ENCODE data around the gene SLC15A1.
"Not testable (repeated sequence)": the region's sequence is repeated elsewhere in the genome, so short reads cannot be mapped to it uniquely, and the experiment has no call there.

Gene SLC15A1

DNA sequence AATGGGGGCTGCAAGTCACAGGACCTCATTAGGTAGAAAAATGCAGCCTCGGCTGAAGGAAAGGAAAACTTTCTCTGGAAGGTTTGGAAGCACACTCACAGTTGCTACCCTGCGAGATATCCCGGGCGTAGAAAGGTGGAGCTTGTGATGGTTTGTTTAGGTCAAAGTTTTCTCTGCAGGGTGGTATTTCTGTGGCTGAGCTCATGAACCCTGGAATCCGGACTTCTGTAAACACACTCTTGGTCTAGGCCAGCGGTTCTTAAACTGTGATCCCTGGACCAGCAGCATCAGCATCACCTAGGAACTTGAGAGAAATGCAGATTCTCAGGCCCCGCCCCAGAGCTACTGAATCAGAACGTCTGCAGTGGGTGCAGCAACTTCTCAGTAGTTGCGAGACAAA, 3.3 kb upstream of the SLC15A1 start:
- Histone ChIP-seq H3K4me3 (no peak overlapping the region), H3K27ac (no peak overlapping the region)

DNA sequence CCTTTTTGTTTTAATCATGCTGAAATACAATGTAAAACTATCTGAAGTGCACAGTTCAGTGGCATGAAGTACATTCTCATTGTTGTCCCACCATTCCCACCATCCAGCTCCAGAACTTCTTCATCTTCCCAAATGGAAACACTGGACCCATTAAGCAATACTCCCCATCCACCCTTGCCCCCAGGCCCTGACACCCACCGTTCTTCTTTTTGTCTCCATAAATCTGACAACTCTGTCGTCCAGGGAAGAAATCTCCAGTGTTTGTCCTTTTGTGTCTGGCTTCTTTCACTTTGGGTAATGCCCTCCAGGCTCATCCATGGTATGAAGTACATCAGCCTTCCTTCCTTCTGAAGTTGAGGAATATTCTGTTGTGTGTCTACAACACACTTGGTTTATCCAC, 2.6 kb upstream of the SLC15A1 start:
- Histone ChIP-seq H3K4me3 (no peak overlapping the region), H3K27ac (no peak overlapping the region)

DNA sequence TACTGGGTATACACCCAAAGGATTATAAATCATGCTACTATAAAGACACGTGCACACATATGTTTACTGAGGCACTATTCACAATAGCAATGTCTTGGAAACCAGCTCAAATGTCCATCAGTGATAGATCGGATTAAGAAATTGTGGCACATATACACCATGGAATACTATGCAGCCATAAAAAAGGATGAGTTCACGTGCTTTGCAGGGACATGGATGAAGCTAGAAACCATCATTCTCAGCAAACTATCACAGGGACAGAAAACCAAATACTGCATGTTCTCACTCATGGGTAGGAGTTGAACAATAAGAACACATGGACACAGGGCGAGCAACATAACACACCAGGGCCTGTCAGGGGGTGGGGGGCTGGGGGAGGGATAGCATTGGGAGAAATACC, 2.0 kb upstream of the SLC15A1 start:
- H3K4me3 ChIP-seq, H3K27ac ChIP-seq: not testable (repeated sequence)

- peak overlapping the region; percentile 8 to 49 (median 34) for H3K4me3 ChIP-seq
- H3K27ac ChIP-seq: peak overlapping the region in 11 of 21 experiments; percentile 10 to 79 (median 40)
These were observed 508 bp downstream of the SLC15A1 start for GRCh38 chr13:98751861-98752466.

DNA sequence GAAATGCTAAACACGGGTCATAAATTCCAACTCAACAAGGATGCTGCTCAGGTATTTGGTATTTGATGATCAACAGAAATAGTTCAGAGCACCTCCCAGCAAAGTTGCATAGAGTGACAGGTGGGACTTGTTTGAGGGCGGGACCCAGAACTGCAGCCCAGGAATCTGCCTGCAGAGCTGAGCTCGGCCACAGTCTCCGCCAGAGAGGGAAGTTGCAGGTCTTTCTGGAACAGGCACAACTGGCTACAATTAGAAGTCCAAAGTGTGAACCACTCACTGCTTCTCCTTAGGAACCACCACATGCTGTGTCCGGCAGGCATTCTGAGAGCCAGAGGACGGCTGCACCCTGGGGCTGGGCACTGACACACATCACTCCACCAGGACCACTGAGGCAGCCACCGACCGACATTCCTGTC, 1.1 kb downstream of the SLC15A1 start:
- Histone ChIP-seq H3K27ac (peak overlapping the region in 3 of 21 experiments; percentile 40 to 79 (median 71)), H3K4me3 (peak overlapping the region in 3 of 7 experiments; percentile 35 to 49 (median 47))

- H3K4me3 ChIP-seq: no peak overlapping the region
- H3K27ac ChIP-seq: no peak overlapping the region
These were observed 3.0 kb downstream of the SLC15A1 start for GRCh38 chr13:98749501-98749900.

DNA sequence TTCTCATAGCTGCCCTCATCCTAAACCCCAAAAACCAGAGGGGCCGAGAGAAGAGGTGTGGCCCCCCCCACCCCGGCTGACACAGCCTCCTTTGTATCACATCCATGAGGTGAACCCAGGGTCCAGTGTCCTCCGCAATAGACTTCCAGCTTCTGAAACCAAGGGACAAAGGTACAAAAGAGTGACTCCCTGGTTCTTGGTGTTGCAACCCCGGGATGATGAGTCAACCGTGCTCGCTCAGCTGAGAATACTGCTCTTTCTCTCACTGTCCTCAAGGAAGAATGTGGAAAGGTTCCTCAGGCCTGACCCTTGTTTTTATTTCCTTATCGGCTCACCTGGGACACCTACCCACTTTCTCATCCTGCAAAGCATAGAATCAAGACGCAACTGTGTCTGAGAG, 5.5 kb downstream of the SLC15A1 start:
- no peak overlapping the region for H3K27ac ChIP-seq
- no peak overlapping the region for H3K4me3 ChIP-seq

- Histone ChIP-seq H3K4me3 (no peak overlapping the region), H3K27ac (no peak overlapping the region)
These were observed 9.1 kb downstream of the SLC15A1 start for GRCh38 chr13:98743377-98743776.

DNA sequence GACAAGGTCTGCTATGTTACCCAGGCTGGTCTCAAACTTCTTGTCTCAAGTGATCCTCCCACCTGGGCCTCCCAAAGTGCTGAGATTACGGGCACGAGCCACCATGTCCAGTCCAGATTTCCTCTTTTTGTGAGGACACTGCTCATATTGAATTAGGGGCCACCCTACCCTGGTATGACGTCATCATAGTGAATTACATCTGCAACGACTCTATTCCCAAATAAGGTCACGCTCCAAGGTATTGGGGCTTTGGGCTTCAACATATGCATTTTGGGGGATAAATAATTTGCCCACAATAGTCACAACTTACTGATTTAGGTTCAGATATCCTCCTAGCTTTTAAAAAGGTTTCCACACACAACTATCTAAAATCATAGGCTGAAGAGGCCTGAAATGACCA, 9.5 kb downstream of the SLC15A1 start:
- Histone ChIP-seq H3K4me3 (no peak overlapping the region), H3K27ac (no peak overlapping the region)

DNA sequence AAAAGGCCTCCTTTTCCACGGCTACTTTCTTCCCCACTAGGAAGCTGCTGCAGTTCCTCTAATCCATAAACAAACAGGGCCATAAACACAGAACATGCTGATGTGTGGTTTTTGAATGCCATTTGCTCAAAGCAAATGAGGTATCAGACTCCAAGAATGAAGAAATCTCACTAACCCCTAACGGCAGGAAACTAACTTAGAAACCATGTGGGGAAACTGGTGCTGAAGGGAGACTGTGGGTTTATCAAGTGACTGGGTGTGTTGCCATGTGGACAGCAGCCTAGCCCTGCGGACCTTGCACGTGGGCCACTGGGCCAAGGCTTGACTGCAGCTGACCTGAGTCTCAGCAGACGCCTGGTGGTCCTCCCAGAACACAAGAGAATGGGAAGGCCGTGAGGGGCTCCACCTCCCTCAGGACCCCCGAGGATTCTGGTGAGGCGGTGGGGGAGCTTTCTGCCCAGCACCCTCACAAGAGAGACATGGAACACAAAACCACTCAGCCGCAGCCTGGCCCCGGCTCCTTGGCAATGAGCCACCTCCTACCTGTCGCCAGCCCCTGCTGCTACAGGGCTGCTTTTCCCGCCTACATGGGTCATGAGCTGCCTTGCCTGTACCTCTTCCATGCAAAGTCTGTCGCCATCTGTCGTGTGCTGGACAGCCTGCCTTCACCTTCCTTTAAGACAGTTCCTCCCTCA, 10.6 kb downstream of the SLC15A1 start:
- no peak overlapping the region for H3K4me3 ChIP-seq
- H3K27ac ChIP-seq: no peak overlapping the region

GRCh38 chr13:98740131-98740530, 12.3 kb downstream of the SLC15A1 start:
- Histone ChIP-seq H3K27ac (no peak overlapping the region), H3K4me3 (no peak overlapping the region)

DNA sequence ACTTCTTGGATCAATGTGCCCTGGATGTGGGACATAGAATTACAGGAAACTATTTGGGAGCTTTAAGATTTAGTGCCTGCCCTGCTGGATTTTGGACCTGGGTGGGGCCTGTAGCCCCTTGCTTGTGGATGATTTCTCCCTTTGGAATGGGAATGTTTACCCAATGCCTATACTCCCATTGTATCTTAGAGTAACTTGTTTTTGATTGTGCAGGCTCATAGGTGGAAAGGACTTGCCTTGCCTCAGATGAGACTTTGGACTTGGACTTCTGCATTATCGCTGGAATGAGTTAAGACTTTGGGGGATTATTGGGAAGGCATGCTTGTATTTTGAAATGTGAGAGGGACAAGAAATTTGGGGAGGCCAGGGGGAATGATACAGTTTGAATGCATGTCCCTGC, 13.5 kb downstream of the SLC15A1 start:
- no peak overlapping the region for H3K27ac ChIP-seq
- H3K4me3 ChIP-seq: no peak overlapping the region

DNA sequence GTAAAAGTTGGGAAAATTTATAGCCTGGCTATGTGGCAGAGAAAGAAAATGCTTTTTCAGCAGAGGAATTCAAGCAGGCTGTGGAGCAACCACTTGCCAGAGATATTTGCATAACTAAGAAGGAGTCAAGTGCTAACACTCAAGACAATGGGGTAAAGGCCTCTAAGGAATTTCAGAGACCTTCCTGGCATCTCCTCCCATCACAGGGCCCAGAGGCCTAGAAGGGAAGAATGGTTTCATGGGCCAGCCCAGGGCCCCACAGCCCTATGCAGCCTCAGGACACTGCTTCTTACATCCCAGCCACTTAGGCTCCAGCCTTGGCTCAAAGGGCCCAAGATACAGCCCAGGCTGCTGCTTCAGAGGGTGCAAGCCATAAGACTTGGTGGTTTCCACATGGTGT, 14.3 kb downstream of the SLC15A1 start:
- H3K27ac ChIP-seq: no peak overlapping the region
- H3K4me3 ChIP-seq: no peak overlapping the region

DNA sequence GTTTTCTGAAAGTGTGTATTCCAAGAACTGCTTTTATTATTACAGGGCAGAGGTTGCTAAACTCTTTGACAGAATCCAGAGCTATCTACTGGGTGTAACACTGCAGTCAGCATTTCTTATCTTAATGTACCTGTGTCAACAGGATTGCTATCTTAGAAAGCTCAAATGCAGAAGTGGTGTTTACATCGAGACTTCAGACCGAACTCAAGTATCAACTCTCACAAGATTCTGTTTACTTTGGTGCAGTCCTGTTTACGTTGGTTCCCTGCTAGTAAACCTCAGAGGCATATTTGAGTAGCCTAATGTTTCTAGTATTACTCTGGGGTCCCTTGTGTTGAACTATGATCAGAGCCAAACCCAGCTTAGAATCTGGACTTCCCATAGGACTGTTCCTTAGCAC, 20.5 kb downstream of the SLC15A1 start:
- Histone ChIP-seq H3K27ac (no peak overlapping the region), H3K4me3 (no peak overlapping the region)

DNA sequence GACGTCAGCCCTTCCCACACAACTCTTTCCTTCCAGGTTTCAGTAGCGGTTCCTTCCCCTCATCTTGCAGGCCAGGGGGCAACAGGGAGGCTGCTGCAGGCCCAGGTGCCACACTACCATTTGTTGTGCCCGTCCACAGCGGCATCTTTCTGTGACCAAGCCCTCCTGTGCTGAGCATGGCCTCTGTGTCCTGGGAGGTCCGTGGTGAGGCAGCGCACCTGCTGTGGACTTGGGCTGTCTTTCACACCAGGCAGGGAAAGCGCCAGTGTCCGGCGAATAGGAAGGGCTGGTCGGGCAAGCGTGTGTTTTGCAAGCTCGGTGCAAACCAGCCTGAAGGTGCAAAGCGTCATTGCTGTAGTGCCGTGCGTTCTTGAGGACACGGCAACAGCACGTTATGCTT, 21.4 kb downstream of the SLC15A1 start:
- Histone ChIP-seq H3K27ac (no peak overlapping the region), H3K4me3 (no peak overlapping the region)

- no peak overlapping the region for H3K27ac ChIP-seq
- H3K4me3 ChIP-seq: no peak overlapping the region
These were observed 22.0 kb downstream of the SLC15A1 start for GRCh38 chr13:98730441-98730840.

DNA sequence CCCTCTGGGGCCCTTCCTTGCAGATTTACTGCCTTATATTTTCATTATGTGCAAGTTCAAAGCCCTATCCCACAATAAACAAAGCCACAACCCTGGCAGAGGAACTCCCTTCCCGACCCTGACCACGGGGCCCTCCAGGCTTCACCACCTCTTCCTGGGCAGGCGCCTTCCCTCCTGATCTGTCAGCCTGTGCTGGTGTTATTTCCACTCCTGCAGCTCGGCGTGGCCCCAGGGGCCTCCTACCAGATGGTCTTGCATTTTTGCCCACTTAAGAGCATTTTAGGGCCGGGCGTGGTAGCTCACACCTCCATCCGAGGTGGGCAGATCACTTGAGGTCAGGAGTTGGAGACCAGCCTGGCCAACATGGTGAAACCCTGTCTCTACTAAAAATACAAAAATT, 22.8 kb downstream of the SLC15A1 start:
- Histone ChIP-seq H3K4me3 (no peak overlapping the region), H3K27ac (no peak overlapping the region)

DNA sequence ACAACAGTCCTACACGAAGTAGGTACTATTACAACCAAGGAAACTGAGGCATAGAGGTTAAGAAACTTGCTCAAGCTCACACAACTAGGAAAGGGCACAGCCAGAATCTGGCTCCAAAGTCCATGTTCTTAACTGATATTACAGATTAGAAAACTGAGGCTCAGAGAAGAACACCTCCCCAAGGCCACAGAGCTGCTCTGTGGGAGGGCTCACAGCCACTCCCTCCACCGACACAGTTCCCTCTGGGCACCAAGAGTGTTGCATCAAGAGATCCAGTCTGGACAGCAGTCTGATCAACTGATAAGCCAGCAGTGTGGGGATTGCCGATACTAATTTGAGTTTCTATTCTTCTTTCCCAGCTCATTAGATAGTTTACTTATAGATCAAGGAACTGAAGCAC, 29.5 kb downstream of the SLC15A1 start:
- H3K4me3 ChIP-seq: no peak overlapping the region
- peak overlapping the region in 1 of 21 experiments; percentile 24 for H3K27ac ChIP-seq

DNA sequence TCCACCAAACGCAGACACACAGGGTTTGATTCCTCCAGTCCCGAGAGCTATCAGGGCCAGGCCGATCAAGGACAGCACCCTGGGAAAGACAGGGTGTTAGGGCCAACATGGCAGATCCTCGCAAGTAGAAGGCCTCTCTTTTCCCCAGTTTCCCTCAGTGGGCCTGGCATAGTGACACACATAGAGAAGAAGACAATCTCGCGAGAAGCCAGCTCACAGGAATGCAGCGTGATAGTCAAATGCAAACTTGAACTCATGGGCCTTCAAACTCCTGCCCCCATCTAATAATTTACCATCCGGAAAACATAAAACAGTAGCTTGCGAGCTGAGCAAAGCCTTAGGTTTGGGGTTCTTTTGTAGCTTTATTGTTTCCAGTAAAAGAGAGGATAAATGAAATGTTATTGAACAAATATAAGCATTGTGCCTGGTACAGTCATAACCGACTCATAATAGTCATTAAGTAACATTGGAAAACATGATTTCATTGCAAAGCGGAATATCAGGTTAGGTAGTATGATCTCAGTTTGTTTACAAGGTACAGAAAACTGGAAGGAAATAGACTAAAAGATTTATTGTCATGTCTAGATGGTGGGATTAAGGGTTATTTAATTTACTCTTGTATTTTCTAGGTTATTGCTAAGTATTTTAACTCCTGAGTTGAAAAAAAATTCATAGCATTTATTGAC, 30.5 kb downstream of the SLC15A1 start:
- no peak overlapping the region for H3K4me3 ChIP-seq
- H3K27ac ChIP-seq: peak overlapping the region in 4 of 21 experiments; percentile 7 to 27 (median 10)

DNA sequence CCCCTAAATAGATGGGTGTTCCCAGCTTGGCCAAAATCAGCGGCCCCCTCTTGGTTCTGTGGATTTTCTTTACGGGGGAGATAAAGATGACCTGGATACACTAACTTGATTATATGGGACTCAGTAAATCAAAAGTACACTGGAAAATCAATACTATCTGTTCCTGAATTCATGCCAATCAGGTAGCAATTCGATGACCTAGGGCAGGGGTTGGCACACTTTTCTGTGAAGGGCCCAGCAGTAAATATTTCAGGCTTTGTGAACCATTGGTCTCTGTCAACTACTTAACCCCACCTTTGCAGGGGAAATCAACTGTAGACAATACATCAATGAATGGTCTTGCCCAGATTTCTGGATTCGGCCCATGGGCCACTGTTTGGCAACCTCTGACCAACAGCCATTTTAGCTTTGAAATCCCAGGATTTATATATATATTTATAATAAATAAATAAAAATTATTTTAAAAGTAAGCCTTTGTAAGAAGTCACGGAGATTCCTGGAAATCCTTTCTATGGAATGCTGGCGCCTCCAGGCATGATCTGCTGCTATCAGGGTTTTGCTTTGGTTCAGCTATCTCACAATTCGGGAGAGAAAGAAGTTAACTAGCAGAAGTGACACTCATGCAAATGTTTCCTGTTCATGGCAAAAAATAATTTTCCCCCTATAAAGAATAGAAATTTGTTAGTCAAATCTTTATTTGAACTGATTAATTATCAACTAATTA, 32.8 kb downstream of the SLC15A1 start:
- H3K27ac ChIP-seq: no peak overlapping the region
- no peak overlapping the region for H3K4me3 ChIP-seq

GRCh38 chr13:98717891-98718290, 34.6 kb downstream of the SLC15A1 start:
- no peak overlapping the region for H3K4me3 ChIP-seq
- no peak overlapping the region for H3K27ac ChIP-seq
